Stimulated activated CD4-positive, alpha-beta T cell treated with anti-CD3 and anti-CD28 coated beads, Interleukin-15, amount 100 ng/mL, for 48 hours (primary cell): ENCODE results near the gene MFSD12.
"Not testable (repeated sequence)": the region's sequence is repeated elsewhere in the genome, so short reads cannot be mapped to it uniquely, and the experiment has no call there.

Source experiments
- DNase-seq, 2 donors: peaks; one replicate each; pipeline ENCODE4 v3.0.0-alpha.2; 2020; ENCODE audit warnings: low read depth in 2 of 2

The MFSD12 gene

DNA sequence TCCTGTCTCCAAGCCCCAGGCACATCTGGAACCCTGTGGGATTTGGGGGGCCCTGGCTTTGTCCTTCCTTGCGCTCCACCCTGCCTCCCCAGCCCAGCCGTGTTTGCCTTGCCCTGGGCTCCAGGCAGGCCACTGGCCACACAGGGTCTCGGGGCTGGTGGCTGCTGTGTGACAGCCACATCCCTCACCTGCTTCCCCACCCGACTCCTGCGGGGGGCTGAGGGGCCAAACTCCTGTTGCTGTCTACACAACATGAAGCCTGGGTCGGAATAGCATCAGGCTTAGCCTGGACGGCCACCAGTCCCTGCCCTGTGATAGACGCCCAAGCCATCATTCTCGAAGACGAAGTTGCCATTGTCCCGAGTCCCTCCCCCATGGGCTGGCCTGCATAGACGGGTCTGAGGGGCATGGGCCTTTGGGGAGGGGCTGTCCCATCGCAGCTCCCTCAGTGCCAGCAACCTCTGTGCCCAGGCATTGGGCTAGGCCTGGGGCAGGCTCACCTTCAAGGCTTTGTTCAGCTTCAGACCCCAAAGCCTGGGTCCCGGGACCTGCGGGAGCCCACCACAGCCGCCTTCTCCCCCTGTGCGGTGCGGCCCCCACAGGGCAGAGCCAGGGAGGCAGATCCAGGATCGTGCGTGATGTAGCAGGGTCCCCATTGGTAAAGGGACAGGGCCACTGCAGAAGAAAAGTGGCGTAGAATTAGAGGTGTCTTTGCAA, 33.9 kb downstream of the MFSD12 start:
- no peak for DNase-seq

DNA sequence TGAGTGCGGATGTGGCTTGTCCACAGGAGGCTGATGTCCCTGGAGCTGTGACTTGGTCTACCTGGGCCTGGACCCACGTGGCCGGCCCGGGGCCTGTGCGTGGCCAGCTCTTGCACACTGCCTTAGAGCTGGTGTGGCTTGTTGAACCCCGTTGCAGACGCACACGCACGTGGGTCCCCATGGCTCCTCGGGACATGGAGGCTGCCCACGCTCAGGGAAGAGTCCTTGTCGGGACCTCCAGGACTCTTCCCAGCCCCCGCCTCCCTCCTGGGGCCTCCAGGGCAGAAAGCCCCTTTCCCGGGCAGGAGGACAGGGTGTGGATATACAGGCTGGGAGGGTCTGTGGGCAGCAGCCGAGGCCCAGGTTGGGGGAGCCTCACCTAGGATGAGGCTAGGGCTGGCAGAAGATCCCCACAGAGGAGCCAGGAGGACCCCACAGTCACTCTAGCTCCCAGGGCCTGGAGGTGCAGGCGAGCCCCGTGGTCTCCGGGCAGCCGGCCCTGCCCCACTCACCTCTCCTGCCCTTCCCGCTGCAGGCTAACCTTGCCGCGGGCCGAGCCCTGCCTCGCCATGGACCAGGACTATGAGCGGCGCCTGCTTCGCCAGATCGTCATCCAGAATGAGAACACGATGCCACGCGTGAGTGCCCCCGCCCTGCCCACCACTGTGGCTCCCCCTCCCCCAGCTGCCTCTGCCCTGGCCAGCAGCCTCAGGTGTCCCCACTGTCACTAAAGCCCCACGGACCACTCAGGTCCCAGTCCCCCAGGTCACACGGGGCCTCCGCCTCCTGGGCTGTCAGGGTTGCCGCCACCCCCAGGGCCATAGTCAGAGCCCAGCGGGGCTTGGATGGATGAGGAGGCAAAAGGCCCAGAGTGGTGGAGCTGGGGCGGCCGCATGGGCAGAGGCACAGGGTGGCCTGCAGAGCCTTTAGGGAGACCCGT, 34.7 kb downstream of the MFSD12 start:
- DNase-seq, result no peak

- no peak for DNase-seq
Measured at GRCh38 chr19:3521104-3521445, 36.3 kb downstream of the MFSD12 start.

DNA sequence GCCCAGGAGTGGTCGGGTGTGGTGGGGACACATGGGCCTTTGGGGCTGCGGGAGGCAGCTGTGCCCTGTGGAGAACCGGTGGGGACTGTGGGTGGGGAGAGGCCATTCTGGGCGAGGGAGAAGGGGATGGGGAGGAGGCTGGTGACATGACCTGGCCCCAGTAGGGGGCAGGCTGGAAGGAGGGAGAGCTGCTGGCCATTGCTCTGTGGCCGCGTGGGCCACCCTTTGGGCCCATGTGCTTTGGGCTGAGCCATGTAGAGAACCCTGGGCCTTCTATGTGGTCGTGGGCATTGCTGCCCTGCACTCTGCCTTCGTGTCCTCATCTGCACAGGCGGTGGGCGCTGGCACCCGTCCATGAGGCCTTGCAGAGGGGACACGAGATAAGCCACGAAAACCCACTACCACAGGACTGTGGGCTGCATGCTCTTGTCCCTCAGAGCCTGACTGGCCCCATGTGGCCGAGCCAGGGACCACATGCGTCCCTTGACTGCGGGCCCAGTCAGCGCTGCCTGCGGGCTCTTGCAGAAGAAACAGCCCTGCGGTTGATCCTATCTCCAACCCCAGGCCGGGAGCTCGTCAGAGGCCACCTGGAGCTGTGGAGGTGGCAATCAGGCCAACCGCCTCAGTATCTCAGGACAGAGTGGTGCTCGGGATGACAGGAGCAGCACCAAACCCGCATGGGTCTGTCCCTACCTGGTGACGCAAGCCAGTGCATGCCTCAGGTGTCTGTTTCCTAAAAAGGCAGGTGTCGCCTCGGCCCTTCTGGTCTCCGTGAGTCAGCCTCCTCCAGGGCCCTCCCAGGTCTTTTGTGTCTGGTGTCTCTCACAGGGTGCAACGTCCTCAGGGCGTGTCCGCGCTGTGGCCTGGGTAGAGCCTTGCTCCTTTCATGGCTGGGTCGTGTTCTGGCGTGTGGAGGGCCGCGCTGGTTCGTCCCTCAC, 37.0 kb downstream of the MFSD12 start:
- no peak for DNase-seq

DNA sequence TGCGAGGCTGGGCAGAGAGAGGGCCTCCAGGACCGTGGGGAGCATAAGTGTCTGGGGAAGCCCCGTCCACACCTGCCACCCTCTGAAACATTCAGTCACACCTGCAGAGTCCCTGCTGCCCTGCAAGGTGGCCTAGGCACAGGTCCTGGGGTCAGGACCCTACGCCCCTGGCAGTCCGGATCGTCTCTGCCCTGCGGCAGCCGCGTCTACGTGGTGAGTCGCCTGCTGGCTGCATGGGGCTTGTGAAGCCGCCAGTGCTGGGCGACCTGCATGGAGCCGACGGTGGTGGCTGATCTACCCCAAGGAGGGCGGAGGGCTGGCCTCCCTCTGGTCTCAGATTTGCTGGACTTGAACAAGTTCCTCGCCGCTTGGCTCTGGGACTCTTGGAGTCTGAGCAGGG, 38.3 kb downstream of the MFSD12 start:
- DNase-seq, result no peak

DNA sequence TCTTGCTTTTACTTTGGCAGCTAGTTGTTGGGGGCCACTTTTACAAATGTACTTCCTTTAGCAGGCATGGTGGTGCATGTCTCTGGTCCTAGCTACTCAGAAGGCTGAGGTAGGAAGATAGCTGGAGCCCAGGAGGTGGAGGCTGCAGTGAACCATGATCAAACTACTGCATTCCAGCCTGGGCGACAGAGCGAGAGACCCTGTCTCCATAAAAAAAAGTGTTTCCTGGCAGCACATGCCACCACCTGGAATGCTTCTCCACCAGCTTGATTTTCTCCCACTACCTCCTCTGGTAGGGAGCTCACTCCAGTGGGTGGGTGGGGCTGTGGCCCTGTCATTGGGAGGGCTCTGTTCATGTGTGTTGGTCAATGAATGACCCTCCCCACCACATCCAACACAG, 38.7 kb downstream of the MFSD12 start:
- DNase-seq, result no peak

DNA sequence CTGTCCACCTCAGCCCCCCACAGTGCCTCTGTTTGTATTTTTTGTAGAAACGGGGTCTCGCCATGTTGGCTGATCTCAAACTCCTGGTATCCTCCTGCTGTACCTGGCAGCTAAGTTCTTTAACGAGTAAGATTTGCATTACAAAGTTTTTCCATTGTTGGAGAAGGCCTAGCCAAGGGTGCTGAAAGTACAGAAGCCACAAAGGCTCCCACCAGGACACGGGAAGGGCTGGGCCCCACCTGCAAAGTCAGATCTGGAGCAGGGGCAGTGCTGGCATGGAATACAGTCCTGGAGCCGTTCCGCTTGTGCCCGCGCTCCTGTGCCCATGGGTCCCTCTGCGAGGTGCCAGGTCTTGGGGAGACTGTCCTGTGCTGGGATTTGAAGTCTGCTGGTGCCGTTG, 39.1 kb downstream of the MFSD12 start:
- no peak for DNase-seq

DNA sequence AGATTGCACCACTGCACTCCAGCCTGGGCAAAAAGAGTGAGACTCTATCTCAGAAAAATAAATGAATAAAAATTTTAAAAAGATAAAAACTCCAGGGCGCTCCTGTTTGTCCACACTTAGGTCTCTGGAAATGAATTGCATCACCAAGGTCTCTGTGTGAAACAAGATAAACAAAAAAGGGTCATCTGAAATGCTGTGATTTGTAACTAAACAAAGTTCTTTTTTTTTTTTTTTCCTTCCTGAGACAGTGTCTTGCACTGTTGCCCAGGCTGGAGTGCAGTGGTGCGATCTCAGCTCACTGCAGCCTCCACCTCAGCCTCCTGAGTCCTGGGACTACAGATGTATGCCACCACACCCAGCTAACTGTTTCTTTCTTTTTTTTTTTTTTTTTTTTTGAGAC, 39.7 kb downstream of the MFSD12 start:
- DNase-seq, result no peak

- no peak for DNase-seq
Measured at GRCh38 chr19:3516675-3517207, 40.6 kb downstream of the MFSD12 start.

- no peak for DNase-seq
Measured at GRCh38 chr19:3515891-3516422, 41.4 kb downstream of the MFSD12 start.

DNA sequence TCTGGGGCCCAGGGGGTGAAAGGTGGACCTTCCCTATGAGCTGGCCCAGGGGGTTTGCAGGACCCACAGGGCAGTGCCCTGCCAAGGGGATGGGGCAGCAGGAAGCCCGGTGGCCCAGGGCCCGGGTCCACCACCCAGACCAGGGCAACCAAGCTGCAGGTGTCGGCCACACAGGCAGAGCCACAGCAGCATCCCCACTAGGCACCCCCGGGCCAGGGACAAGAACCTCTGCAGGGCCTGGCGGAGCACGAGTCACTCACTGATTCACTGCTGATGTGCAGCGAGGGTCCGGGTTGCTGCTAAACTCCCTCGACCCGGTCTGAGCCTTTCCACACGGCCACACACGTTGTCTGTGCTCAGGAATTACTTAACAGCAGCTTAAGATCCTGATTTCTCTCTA, 42.5 kb downstream of the MFSD12 start:
- DNase-seq, result no peak

GRCh38 chr19:3513229-3514140, 43.9 kb downstream of the MFSD12 start:
- DNase-seq, result no peak

GRCh38 chr19:3512562-3513228, 44.7 kb downstream of the MFSD12 start:
- no peak for DNase-seq

DNA sequence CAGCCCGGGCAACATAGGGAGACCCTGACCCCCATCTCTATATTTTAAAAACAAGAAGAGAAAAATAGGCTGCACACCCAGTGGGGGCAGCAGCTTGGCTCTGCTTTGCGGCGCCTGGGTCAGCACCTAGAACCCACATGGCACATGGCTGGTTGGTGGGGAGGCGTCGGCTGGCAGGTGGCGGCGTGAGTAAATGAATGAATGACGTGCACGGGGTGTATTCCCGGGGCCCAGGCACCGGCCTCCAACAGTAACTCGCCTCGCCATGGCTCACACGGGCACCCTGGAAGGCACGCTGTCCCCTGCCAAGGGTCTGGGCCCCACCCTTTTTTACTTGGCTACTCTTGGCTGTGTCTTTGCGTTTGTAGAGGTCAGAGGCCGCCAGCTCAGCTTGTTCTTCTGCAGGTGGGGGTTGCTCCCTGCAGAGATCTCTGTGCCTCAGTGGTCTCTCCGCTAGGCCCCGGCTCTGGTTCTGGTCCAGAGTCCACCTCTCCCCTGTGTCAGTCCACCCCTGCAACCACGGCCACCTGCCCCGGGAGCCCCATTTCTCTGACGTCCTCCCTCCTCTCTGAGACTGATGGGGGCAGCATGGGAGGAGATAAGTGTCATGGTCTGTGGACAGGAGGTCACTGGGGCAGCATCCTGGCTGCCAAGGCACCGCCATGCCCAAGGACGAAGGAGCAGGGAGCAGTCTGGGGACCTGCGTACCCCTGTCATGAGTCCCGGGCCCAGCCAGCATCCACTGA, 45.7 kb downstream of the MFSD12 start:
- no peak for DNase-seq

DNA sequence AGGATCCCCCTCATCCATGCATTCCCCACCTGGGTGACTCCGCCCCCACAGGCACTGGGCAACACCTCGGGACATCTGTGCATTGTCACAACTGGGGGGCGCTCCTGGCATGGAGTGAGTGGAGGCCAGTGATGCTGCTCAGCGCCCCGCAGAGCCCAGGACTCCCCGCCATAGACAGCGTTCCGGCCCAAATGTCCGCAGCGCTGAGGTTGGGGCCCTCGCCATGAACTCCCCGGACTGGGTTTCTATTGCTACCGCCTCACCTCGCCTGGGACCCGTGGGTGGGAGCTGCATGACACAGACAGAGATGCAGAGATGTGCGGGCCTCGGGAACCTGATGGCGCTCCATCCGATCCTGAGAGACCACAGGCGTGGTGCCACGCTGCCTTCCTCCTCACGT, 46.7 kb downstream of the MFSD12 start:
- no peak for DNase-seq

- DNase-seq, result peak; percentile 30 to 43
Measured at GRCh38 chr19:3509566-3509989, 47.8 kb downstream of the MFSD12 start.

- no peak for DNase-seq
Measured at GRCh38 chr19:3508771-3509535, 48.4 kb downstream of the MFSD12 start.

- not testable (repeated sequence) for DNase-seq
Measured at GRCh38 chr19:3508121-3508661, 49.2 kb downstream of the MFSD12 start.
